Measurements from ENCODE around the gene OGA.

OGA gene

GRCh38 chr10:101758858-101759257 lies 59.4 kb downstream of the OGA start:
- H3K27me3 Mint-ChIP-seq = peaks cover 10% of the 10 kb centered on the region
- H3K27ac Mint-ChIP-seq = no peak overlapping the region
- ATAC-seq (ENCODE audit: low read depth) = no peak
- no peaks in the 10 kb centered on the region for H3K4me1 Mint-ChIP-seq
- no peaks in the 10 kb centered on the region for H3K9me3 Mint-ChIP-seq
- no peaks in the 10 kb centered on the region for H3K36me3 Mint-ChIP-seq
- DNase-seq (ENCODE audit: low spot score in 2 of 2) = no peak
- H3K4me3 Mint-ChIP-seq = no peak overlapping the region

GRCh38 chr10:101752241-101752640 lies 66.0 kb downstream of the OGA start:
- Mint-ChIP-seq H3K27me3 (peaks cover 7% of the 10 kb centered on the region), H3K27ac (no peak overlapping the region)
- no peak for DNase-seq (ENCODE audit: low spot score in 2 of 2)

GRCh38 chr10:101749047-101750016 lies 68.9 kb downstream of the OGA start:
- no peaks in the 10 kb centered on the region for H3K9me3 Mint-ChIP-seq
- H3K27me3 Mint-ChIP-seq = peaks cover 8% of the 10 kb centered on the region
- H3K36me3 Mint-ChIP-seq = no peaks in the 10 kb centered on the region
- DNase-seq (ENCODE audit: low spot score in 2 of 2) = no peak
- H3K27ac Mint-ChIP-seq = no peak overlapping the region
- ATAC-seq (ENCODE audit: low read depth) = no peak
- no peaks in the 10 kb centered on the region for H3K4me1 Mint-ChIP-seq
- H3K4me3 Mint-ChIP-seq = no peak overlapping the region

More at GRCh38 chr10:101752241-101752640, 66.0 kb downstream of the OGA start:
- H3K9me3 Mint-ChIP-seq = no peaks in the 10 kb centered on the region
- no peaks in the 10 kb centered on the region for H3K36me3 Mint-ChIP-seq
- no peak overlapping the region for H3K4me3 Mint-ChIP-seq
- H3K4me1 Mint-ChIP-seq = no peaks in the 10 kb centered on the region
- ATAC-seq (ENCODE audit: low read depth) = no peak

DNA sequence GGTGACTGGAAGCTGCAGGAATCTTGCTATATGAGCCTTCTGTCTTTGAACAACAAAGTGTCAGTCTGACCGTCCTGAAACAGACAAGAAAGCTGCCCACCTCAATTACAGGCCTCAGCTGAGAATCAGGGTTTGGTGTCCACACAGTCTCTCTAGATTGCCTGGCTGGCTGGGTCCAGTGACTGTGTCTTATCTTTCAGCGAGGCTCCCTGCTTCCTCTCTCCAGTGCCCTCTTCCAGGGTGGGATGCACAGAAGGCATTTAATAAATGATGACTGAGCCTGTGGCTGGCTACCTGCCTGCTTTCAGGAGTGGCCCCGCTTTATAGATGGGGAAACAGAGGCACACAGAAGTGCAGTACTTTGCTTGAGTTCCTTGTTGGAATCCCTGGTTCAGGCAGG lies 69.7 kb downstream of the OGA start:
- H3K36me3 Mint-ChIP-seq = no peaks in the 10 kb centered on the region
- peaks cover 9% of the 10 kb centered on the region for H3K27me3 Mint-ChIP-seq
- no peak overlapping the region for H3K4me3 Mint-ChIP-seq
- no peak for ATAC-seq (ENCODE audit: low read depth)
- H3K4me1 Mint-ChIP-seq = no peaks in the 10 kb centered on the region
- DNase-seq (ENCODE audit: low spot score in 2 of 2) = no peak
- no peaks in the 10 kb centered on the region for H3K9me3 Mint-ChIP-seq
- H3K27ac Mint-ChIP-seq = no peak overlapping the region

GRCh38 chr10:101745074-101745696 lies 73.1 kb downstream of the OGA start:
- Mint-ChIP-seq H3K36me3 (no peaks in the 10 kb centered on the region), H3K4me1 (no peaks in the 10 kb centered on the region), H3K27ac (no peak overlapping the region), H3K27me3 (peaks cover 11% of the 10 kb centered on the region), H3K4me3 (no peak overlapping the region), H3K9me3 (no peaks in the 10 kb centered on the region)
- DNase-seq (ENCODE audit: low spot score in 2 of 2) (no peak), ATAC-seq (ENCODE audit: low read depth) (no peak)

- peaks cover 13% of the 10 kb centered on the region for H3K27me3 Mint-ChIP-seq
- H3K4me1 Mint-ChIP-seq = no peaks in the 10 kb centered on the region
- ATAC-seq (ENCODE audit: low read depth) = no peak
- H3K36me3 Mint-ChIP-seq = no peaks in the 10 kb centered on the region
- no peak for DNase-seq (ENCODE audit: low spot score in 2 of 2)
- no peaks in the 10 kb centered on the region for H3K9me3 Mint-ChIP-seq
- H3K27ac Mint-ChIP-seq = no peak overlapping the region
- H3K4me3 Mint-ChIP-seq = no peak overlapping the region
Measured at GRCh38 chr10:101744267-101744666, 74.0 kb downstream of the OGA start.

- H3K27ac Mint-ChIP-seq = no peak overlapping the region
- ATAC-seq (ENCODE audit: low read depth) = no peak
Measured at GRCh38 chr10:101741938-101742337, 76.3 kb downstream of the OGA start.

DNA sequence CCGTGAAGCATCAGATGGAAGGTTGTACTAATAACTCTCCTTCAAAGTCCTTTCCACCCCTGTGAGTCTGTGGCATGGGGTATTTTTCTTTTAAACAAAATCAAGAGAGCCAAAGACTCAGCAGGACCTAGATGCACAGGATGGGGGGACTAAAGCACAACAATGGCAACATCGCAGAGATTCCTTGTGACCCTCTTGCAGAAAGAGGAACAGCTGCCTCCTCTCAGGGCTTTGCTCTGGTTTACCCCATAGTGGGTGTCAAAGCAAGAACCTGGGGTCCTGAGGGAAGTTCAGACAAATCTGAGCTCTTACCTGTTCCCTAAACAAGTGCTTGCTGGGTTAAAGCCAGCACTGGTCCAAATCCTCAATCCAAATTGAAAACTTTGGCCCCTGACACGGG lies 81.6 kb downstream of the OGA start:
- Mint-ChIP-seq H3K4me3 (no peak overlapping the region), H3K9me3 (no peaks in the 10 kb centered on the region), H3K27ac (no peak overlapping the region), H3K4me1 (no peaks in the 10 kb centered on the region), H3K27me3 (peaks cover 13% of the 10 kb centered on the region), H3K36me3 (no peaks in the 10 kb centered on the region)
- no peak for DNase-seq (ENCODE audit: low spot score in 2 of 2)
- no peak for ATAC-seq (ENCODE audit: low read depth)

More at GRCh38 chr10:101741938-101742337, 76.3 kb downstream of the OGA start:
- Mint-ChIP-seq H3K9me3 (no peaks in the 10 kb centered on the region), H3K4me1 (no peaks in the 10 kb centered on the region), H3K4me3 (no peak overlapping the region), H3K27me3 (peaks cover 13% of the 10 kb centered on the region), H3K36me3 (no peaks in the 10 kb centered on the region)
- no peak for DNase-seq (ENCODE audit: low spot score in 2 of 2)

Measured in memory B cell (primary cell).